NOMO-1 treated with DMSO at 0.1 percent for 48 hours (cell line): Measurements from ENCODE around the gene XPA.
"Not testable (repeated sequence)": the region's sequence is repeated elsewhere in the genome, so short reads cannot be mapped to it uniquely, and the experiment has no call there.

ENCODE experiments used
- DNase-seq: peaks from one replicate; lab custom pipeline; 2025; ENCODE audit not compliant: unreplicated experiment; lab: John Stamatoyannopoulos, UW

XPA gene

GRCh38 chr9:97704345-97704677 is 7.2 kb upstream of the XPA start:
- DNase-seq: no peak

- peak; percentile 70 for DNase-seq
Observed at GRCh38 chr9:97703437-97704344, 6.6 kb upstream of the XPA start.

GRCh38 chr9:97699824-97700223 is 2.7 kb upstream of the XPA start:
- not testable (repeated sequence) for DNase-seq

GRCh38 chr9:97699281-97699680 is 2.1 kb upstream of the XPA start:
- peak; percentile 49 for DNase-seq

- no peak for DNase-seq
Observed at GRCh38 chr9:97698865-97699264, 1.7 kb upstream of the XPA start.

GRCh38 chr9:97697837-97698236 is 697 bp upstream of the XPA start:
- no peak for DNase-seq

- peak; percentile 31 for DNase-seq
Observed at GRCh38 chr9:97695995-97696802, 941 bp downstream of the XPA start.

GRCh38 chr9:97695390-97695789 is 1.8 kb downstream of the XPA start:
- no peak for DNase-seq

GRCh38 chr9:97694769-97695168 is 2.4 kb downstream of the XPA start:
- DNase-seq: no peak

GRCh38 chr9:97689401-97690180 is 7.5 kb downstream of the XPA start:
- no peak for DNase-seq

GRCh38 chr9:97688654-97689053 is 8.5 kb downstream of the XPA start:
- no peak for DNase-seq

GRCh38 chr9:97682242-97682641 is 14.9 kb downstream of the XPA start:
- DNase-seq: no peak

- DNase-seq: no peak
Observed at GRCh38 chr9:97675655-97676054, 21.5 kb downstream of the XPA start.

GRCh38 chr9:97673922-97674321 is 23.2 kb downstream of the XPA start:
- no peak for DNase-seq

- DNase-seq: no peak
Observed at GRCh38 chr9:97672403-97672802, 24.7 kb downstream of the XPA start.

GRCh38 chr9:97670586-97670985 is 26.6 kb downstream of the XPA start:
- no peak for DNase-seq

- no peak for DNase-seq
Observed at GRCh38 chr9:97668485-97668884, 28.7 kb downstream of the XPA start.

- peak; percentile 11 for DNase-seq
Observed at GRCh38 chr9:97666907-97667686, 30.0 kb downstream of the XPA start.

GRCh38 chr9:97665742-97666141 is 31.4 kb downstream of the XPA start:
- no peak for DNase-seq

GRCh38 chr9:97660847-97661246 is 36.3 kb downstream of the XPA start:
- no peak for DNase-seq

GRCh38 chr9:97660340-97660739 is 36.8 kb downstream of the XPA start:
- DNase-seq: peak; percentile 53
